GM18907 (cell line): ENCODE data around the gene HSD17B7.
"Not testable (repeated sequence)": the region's sequence is repeated elsewhere in the genome, so short reads cannot be mapped to it uniquely, and the experiment has no call there.

ENCODE experiments used
- ATAC-seq: cut with Tn5 transposase; IDR thresholded peaks from one replicate; pipeline ENCODE4 v1.9.1; 2021; ENCODE audit warnings: mild to moderate bottlenecking, moderate library complexity; ENCODE audit not compliant: unreplicated experiment

Gene HSD17B7

DNA sequence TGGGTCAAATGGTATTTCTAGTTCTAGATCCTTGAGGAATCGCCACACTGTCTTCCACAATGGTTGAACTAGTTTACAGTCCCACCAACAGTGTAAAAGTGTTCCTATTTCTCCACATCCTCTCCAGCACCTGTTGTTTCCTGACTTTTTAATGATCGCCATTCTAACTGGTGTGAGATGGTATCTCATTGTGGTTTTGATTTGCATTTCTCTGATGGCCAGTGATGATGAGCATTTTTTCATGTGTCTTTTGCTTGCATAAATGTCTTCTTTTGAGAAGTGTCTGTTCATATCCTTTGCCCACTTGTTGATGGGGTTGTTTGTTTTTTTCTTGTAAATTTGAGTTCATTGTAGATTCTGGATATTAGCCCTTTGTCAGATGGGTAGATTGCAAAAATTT is 17.0 kb downstream of the HSD17B7 start:
- not testable (repeated sequence) for ATAC-seq

DNA sequence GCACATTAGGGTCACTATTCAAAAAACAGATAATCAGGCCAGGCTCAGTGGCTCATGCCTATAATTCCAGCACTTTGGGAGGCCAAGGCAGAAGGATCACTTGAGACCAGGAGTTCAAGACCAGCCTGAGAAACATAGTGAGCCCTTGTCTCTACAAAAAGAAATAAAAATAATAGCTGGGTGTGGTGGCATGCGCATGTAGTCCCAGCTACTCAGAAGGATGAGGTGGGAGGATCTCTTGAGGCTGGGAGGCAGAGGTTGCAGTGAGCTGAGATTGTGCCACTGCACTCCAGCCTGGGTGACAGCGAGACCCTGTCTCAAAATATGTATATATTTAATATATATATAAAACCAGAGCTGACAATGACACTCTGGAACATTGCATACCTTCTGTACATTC is 21.9 kb downstream of the HSD17B7 start:
- ATAC-seq: not testable (repeated sequence)

DNA sequence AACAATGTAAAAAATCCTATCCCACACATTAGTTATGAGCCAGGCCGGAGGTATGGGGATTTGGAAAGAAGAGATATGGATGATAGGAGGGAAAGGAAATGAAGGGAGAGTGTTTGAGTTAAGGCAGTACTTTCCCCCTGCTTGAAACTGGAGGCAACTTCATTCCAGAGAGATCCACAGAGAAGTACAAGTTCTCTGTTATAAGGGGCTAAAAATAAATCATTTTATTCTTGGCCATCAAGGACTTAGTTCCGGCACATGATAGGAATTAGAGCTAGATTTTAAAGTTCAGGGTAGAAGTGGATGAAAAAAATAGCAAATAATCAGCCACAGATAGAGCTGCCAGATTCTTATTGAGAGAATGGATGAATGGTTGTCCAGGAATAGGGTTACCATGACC is 27.6 kb downstream of the HSD17B7 start:
- not testable (repeated sequence) for ATAC-seq

DNA sequence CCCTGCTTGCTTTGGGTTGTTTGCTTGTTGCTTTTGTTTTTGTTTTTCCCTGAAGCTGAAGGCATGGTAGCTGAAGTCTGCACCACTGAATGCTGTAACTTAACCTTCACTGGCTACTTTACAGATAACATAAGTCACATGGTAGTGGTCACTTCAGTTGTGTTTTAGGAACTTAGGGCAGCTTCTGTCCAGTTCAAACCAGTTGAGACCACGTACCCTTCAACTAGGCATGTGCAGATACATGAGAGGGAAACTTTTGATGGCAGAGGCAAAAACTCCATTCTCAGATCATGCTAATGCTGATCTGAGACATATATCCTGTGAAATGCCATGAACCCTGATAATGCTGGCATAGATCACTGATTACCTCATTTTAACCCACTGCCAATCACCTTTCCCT is 28.2 kb downstream of the HSD17B7 start:
- not testable (repeated sequence) for ATAC-seq

DNA sequence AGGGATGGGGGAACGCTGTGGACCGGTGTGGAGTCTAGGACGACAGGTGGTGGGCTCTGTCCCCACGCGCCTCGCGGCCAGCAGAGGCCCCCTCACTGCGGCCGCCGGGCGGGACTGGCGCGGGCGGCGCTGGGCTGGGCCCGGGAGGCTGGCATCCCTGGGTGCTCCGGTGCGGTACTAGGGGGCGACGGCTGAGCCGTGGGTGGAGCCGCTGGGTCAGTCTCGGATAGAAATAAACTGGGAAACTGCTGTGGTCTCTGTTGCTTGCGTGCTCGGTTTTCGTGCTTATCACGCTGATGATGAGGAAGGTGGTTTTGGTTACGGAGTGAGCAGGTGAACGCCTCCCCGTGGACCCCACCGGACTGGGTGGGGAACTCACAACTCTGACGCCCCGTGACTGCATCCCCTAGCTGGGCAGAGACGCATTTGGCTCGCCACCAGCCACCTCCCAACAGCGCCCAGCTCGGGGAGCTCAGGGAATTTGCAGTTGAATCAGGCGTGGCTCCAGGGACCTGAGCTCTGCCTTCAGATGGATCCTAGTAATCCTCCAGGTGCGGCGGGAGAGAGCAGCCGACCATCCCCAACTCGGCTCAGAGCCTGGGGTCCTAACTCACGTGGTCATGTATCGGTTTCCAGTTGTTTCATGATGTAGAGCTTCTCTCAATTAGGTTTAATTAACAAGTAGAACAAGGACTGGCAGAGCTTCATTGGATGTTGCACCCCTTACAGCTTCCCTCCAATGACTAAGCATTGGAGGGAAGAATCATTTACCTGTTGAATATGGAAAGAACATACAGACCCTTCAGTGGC is 32.1 kb downstream of the HSD17B7 start:
- ATAC-seq: no peak

DNA sequence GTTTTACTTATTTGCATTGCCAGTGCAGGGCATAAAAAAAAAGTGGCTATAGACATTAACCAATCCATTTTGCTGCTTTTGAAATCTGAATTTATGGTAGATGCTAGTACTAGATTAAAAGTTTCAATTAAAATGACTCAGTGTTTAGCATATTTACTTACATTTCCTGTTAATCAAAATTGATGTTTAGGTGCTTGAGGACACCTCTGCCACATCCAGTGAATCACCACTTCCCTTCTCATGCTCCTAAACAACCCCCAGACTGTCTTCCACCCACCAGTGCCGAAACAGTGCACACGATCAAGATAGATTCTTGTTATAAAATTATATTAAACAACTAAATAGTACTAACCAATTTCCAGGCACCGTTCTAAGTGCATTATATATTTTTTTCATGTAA is 32.7 kb downstream of the HSD17B7 start:
- ATAC-seq: no peak

DNA sequence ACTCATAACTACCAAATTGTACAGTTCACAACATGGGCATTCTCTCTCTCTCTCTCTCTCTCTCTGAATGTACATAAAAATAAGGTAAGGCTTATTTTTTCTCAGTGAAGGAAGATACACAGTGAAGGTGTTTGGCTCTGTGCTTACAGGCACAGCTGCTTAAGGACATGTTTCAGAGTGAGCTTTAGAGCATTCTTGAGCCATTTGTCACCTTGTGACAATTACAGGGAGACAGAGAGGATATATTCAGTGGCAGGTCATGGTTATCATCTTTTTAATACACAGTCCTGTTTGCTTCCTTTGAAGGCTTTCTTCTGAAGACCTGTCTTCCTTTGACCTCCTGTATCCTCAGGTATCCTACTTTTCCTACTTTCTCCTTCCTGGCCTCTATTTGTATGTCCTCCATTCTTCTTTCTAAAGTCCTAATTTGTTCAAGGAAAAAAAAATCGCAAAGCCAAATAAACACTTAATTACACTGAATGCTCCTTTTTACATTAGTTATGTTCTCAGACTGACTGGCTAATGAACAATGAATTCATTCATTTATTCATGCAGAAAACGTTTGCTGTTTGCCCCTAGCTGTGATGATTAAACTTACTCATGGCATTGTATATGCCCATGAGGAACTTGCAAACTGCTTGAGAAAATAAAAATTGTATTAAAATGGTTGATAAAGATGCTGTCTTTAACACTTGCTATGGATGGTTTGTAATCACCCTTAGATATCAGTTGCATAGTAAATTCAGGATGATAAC is 33.4 kb downstream of the HSD17B7 start:
- no peak for ATAC-seq

DNA sequence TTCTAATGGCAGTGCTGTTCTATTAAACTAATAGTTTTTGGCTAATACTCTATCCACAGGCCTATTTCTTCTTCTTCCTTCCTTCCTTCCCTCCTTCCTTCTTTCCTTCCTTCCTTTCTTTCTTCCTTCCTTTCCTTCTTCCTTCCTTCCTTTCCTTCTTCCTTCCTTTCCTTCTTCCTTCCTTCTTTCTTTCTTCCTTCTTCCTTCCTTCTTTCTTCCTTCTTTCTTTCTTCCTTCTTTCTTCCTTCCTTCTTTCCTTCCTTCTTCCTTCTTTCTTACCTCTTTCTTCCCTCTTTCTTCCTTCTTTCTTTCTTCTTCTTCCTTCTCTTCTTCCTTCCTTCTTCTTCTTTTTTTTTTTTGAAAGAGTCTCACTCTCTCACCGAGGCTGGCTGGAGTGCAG is 38.8 kb downstream of the HSD17B7 start:
- ATAC-seq: no peak

DNA sequence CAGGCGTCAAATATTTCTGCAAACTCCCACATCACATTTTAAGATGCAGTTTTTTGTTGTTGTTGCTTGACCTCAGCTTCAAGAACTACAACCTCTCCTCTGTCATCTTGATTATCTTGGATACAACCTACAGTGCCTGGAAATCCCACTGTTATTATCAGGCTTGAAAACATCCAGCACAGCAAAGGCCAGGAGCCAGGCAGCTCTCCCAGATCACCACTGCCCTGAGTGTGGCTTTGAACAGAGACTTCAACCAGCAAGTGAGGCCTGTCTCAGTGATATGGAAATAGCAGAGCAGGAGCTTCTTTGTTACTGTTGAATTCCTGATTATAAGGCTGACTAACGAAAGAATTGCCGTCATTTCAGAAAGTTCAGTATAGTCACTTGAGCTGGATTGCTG is 42.0 kb downstream of the HSD17B7 start:
- ATAC-seq: no peak

DNA sequence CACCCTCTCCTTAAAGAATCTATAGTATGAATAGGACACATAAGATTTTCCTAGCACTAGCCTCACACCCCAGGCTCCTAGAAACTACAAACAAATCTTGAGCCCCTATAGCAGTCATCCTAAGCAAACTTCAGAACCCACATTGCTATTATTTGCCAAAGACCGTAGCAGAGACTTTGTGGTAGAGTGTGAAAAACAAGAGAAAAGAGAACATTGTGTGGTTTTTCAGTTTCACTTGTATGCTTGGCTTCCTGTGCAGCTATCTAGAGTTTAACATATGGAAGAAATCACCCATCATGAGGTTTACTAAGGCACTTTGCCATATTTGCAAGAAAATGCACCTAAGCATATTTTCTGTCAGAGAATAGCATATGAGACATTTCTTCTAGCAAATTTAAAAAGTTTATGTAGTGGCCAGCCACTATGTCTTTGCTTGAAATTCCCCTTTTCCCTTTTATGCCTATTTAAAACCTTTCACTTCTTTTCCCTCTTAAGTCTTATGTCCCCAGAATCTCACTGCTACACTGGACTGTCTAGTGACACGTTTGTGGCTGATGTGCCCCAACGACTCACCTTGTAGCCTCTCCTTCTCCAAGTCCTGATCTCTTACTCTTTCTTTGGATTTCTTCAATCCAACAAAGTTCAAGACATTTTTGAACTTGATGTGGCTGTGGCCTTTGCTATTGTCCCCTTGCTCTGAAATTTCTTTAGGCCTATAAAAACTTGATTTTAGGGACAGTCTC is 44.8 kb downstream of the HSD17B7 start:
- peak; percentile 92 for ATAC-seq

DNA sequence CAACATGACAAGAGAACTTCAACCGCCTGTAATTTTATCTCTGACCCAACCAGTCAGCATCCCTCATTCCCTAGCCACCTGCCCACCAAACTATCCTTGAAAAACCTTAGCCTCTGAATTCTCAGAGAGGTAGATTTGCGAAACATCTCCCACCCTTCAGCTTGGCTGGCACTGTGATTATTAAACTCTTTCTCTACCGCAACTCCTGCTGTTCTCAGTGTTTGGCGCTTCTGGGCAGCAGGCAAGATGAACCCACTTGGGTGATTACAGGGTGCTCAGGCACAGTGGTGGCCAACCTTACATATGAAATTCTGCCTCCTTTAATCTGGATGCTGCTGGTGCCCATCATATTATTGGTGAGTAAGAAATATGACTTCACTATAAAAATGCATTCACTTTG is 48.4 kb downstream of the HSD17B7 start:
- ATAC-seq: no peak

DNA sequence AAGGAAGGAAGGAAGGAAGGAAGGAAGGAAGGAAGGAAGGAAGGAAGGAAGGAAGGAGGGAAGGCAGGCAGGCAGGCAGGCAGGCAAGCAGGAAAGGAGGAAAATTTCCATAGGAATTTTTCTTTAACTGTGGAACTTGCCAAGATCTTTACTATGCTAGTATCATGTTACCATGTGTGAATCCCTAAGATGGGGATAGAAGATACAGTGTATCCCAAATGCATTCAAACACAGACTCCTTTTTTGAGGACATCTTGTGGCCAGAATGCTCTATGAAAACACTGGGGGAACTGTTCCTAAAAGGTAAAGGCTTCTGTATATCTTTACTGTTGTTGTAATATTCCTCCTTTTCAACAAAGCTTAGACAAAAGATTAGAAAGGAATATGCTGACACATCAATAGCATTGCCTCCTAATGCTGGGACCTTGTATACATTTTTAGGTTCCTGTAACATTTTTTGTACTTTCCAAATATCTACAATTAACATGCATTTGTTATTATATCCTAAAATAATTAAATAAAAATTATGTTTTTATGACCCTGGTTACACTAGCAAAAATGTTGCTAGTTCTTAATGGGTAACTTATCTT is 49.8 kb downstream of the HSD17B7 start:
- no peak for ATAC-seq

DNA sequence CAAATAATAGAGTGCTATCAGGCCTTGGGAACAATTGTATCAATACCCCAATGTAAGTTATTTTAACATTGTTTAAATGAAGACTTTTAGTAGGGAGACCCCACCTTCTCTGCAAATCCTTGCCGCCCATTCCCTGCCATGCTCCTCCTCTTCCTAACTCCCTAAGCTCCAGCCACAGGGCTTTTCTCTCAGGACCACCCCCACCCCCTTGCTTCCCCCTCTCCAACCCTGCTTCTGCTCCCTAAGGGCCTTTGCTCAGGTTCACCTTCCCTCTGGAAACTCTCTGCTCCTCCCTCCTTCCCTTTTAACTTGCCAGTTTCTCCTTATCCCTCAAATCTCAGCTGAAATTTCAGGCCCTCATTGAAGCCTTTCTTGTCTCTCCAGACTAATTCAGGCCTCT is 53.7 kb downstream of the HSD17B7 start:
- ATAC-seq: no peak

DNA sequence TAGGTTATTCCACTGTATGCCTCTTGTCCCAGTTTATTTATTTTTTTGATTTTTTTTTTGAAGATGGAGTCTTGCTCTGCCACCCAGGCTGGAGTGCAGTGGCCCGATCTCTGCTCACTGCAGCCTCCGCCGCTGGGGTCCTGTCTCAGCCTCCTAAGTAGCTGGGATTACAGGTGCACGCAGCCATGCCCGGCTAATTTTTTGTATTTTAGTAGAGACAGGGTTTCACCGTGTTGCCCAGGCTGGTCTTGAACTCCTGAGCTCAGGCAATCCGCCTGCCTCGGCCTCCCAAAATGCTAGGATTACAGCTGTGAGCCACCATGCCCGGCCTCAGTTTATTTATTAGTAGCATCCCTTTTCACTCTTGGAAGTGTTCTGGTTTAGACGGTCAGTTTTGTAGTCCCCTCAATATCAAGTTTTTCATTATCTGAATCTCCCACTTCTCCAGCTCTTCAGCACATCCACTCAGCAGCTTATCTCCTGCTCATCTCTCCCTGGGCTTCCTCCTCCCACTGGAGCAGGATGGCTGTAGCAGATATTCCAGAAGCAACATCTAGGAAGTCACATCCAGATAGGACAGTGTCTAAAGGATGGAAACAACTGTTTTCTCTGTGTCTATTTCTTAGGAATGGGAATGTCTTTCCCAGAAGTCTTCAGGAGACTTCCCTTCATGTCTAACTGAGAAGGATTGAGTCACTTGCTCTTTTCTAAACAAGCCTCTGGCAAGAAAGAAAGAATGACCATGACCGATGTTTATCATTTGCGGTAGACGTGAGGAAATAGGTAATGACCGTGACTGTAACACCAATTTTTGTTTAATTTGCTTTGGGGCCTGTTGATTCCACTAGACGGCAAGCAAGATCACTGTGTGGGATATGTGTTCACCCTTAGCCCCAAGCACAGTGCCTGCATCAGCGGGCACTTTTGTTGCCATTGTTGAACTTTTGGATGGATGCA is 56.0 kb downstream of the HSD17B7 start:
- ATAC-seq: no peak

DNA sequence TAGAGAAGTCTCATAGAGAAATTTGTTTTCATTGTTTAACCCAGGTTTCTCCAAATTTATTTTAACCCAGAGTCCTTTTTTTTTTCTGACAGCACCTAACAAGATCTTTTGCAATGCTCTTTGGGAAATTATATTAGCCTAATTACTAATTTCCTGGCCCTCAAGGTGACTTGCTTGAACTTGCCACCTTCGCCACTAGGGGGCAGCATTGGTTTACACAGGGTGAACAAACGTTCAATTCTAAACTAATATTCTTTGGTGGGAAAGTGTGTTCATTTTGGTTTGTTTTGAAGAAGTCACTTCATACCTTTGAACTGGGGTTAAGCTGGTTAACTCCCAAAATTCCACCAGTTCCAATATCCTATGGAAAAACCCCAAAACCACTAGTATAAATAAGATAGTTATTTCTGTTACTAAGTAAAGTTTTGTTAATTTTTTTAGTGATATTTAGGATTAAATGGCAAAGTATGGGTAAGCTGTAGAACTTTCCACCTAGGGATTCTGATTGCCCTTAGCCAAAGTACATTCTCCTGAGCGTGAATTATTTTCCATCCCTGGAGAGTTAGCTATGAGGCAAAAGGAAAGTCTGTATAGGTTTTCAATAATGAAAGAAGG is 57.4 kb downstream of the HSD17B7 start:
- ATAC-seq: peak; percentile 67

DNA sequence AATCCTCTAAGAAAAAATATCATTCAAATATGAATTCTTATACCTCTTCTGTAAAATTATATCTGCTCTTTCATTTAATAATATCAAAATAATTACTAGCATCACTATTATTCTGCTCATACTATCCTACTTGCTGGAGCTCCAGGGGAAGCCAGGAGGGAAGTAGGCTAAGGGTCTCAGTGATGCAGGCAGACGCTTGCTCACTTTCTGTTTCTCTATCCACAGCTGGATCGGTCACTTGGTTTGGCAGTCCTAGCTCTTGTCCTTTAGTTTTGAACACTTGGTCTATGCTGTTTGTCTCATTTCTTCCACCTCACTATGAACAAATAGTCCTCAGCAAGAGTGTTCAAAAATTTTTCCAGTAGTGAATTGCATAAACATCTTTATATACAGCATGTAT is 59.2 kb downstream of the HSD17B7 start:
- ATAC-seq: no peak

DNA sequence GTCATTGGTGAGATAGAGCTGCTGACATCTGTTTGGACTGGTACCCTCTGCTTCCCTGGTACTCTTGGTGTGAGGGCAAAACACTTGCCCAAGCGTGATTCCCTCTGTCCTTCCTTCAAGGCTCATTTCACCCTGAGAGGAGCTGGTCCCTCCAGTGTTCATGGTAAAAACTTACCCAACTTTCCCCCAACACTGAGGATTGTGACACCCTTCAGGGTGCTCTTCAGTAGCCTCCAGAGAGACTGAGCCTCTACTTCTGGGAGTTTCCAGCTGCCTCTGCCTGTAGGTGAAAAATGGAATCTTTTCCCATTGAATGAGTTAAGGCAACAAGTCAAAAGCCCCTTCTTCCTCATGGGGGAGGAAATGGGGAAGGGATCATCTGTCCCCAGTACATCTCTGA is 60.8 kb downstream of the HSD17B7 start:
- no peak for ATAC-seq

DNA sequence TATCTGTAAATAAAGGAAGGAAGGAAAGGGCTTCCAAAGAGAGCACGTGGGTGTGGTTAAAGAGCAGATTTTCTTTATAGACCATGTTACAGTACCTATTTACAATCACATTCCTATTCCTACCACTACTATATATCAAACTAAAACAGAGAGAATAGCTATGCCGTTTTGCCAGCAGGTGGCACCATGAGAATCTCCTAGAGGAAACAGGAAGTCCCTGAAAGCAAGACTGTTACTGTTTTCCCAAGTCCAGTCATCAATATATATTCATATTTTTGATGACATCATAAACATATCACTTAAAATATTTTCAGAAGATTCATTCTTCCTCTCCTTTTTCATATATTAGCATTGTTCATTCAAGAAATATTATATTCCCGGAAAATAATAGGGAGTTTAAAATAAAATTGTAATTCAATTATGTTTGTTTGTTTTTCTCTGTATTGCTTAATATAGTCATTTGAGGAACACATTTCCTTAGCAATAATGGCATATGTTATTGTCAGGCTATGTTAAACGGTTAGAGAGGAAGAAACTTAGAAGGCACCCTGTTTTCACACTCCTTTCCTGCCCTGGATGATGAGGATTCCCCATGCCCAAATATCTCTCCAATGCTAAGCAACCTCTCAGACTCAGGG is 63.9 kb downstream of the HSD17B7 start:
- peak; percentile 91 for ATAC-seq

DNA sequence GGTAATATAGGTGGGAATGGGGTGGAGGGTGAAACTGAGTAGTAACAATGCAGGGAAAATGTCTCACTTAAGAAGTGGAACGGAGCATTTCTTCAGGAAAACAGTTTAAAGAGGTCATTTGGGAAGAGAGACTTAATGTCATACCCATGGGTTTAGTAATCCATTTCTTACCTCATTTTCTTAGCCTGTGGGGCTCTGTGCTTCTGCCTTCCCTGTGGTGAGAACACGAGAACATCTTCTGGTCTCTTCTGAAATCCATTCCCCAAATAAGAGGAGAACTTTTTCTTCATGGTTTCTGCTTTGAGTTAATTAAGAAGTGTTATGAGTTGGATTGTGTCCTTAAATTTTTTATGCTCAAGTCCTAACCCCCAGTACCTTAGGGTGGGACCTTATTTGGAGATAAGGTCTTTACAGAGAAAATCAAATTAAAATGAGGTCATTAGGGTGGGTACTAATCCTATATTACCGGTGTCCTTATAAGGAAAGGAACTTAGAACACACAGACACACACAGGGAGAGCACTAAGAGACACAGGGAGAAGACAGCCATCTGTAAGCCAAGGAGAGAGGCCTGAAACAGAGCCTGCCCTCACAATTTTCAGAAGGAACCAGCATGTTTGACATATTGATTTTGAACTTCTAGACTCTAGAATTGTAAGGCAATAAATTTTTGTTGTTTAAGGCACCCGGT is 65.1 kb downstream of the HSD17B7 start:
- ATAC-seq: no peak
